NAMALWA (cell line): ENCODE measurements around the gene ZXDA.

Source experiments
- DNase-seq: peaks from one replicate; pipeline ENCODE4 v3.0.0-alpha.2; 2015; ENCODE audit warnings: low spot score

Gene ZXDA

DNA sequence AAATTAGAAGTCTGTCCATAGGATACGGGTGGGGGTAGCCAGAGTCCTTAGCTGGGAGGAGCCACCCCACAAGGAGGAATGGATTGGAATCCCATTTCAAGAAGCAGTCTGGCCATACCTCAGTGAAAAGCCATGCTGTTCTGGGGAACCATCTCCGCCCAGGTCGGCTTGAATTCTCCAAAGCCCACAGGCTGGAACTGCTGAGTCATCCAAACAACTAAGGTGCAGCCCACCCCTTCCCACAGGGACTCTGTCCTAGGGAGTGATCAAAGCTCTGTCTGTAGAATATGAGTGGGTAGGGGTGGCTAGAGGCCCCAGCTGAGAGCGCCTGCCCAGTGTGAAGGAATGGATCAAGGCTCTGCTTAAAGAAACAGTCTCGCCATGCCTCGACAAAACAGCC lies 38.8 kb downstream of the ZXDA start:
- DNase-seq = no peak
